Heart left ventricle (tissue), 16 donors: ENCODE measurements around the gene TOR3A. TPM values are rescaled to one million over a fixed set of nuclear protein-coding genes. Genes with fewer than 3 reads are reported as not detected.

Experiments used
- ATAC-seq, 4 donors: fragments of 200-7000 bp; cut with Tn5 transposase; one replicate each; pipeline ENCODE4 v1.9.1; 2020 to 2022; ENCODE audit warnings: moderate library complexity in 4 of 4, mild to moderate bottlenecking in 3 of 4, moderate number of reproducible peaks in 1 of 4
- DNase-seq, 5 donors: peaks; one replicate each; pipeline ENCODE4 v3.0.0-alpha.2; 2020
- H3K27ac ChIP-seq, 12 donors: fragments of 200-600 bp; sonication (generic) in 4 of 12; one replicate each; pipeline versions ENCODE4 v1.5.0 to v1.8.0; 2016 to 2022; ENCODE audit warnings: mild to moderate bottlenecking in 2 of 12
- H3K27me3 ChIP-seq, 9 donors: fragments of 200-600 bp; sonication (generic) in 2 of 9; one replicate each; pipeline versions ENCODE4 v1.5.1 to v1.8.0; 2016 to 2022; ENCODE audit warnings: mild to moderate bottlenecking in 3 of 9
- H3K36me3 ChIP-seq, 9 donors: fragments of 200-600 bp; sonication (generic) in 2 of 9; one replicate each; pipeline versions ENCODE4 v1.5.0 to v1.8.0; 2018 to 2022; ENCODE audit warnings: mild to moderate bottlenecking in 2 of 9
- H3K4me1 ChIP-seq, 12 donors: fragments of 200-600 bp; sonication (generic) in 4 of 12; one replicate each; pipeline versions ENCODE4 v1.5.0 to v1.8.0; 2016 to 2022; ENCODE audit warnings: mild to moderate bottlenecking in 3 of 12
- H3K4me3 ChIP-seq, 12 donors: fragments of 200-600 bp; sonication (generic) in 4 of 12; one replicate each; pipeline versions ENCODE4 v1.5.0 to v1.8.0; 2017 to 2022; ENCODE audit warnings: mild to moderate bottlenecking in 9 of 12, moderate library complexity in 4 of 12
- H3K9me3 ChIP-seq, 12 donors: fragments of 200-600 bp; sonication (generic) in 4 of 12; one replicate each; pipeline versions ENCODE4 v1.5.0 to v1.8.0; 2016 to 2022; ENCODE audit warnings: mild to moderate bottlenecking in 1 of 12
- CTCF ChIP-seq, 12 donors: fragments of 200-600 bp; sonication (generic) in 4 of 12; IDR thresholded peaks; one replicate each; pipeline versions ENCODE4 v1.5.0 to v1.8.0; 2018 to 2022; ENCODE audit warnings: antibody characterized with exemption in 12 of 12, mild to moderate bottlenecking in 5 of 12
- POLR2A ChIP-seq, 2 donors: fragments of 450-650 bp; IDR thresholded peaks; one replicate each; pipeline ENCODE4 v1.6.1; 2017; ENCODE audit warnings: antibody characterized with exemption in 2 of 2, mild to moderate bottlenecking in 2 of 2, moderate library complexity in 2 of 2
- WGBS, 4 donors: extraction: QIAGEN DNeasy Blood & Tissue Kit in 2 of 4; methylation state at CpG; one replicate each; pipeline versions ENCODE4 v1.1.5 to v1.1.7; 2013 to 2018; 5-methylcytosine and 5-hydroxymethylcytosine counted together
- intact Hi-C, 10 donors: fragments of 100-400 bp; cut with DNase I; formaldehyde crosslinking; loops; one replicate each; pipeline versions ENCODE4 v1.11.1 to v1.14.2; 2022
- polyA plus RNA-seq, 2 donors: library from polyadenylated mRNA; stranded (reverse); fragments of 200-250 nt; gene quantifications; one replicate each; pipeline ENCODE4 v1.2.3, GENCODE V29; 2013
- total RNA-seq, 9 donors: library from RNA; depleted of rRNA in 2 of 9; stranded (reverse); fragments of >200 nt in 2 of 9; fragmentation: NEBNext Ultra II Directional in 3 of 9; extraction: Animal tissue kit (Norgen Biotek cat#: 25700) in 3 of 9; gene quantifications; one replicate each; pipeline versions ENCODE4 v1.1.0 to v1.2.4, GENCODE V29; 2016 to 2023
- donor health status: ischemic (EF 13 %, LVEDD 7.1; RV severe dilation, severe dysfunction).
- donor health status: healthy with polysubstance abuse.
- donor health status: DM: no; HTN: yes; CAD: no.
- donor health status: DM: no; HTN: no; CAD: no.
- donor health status: ischemic (EF 25% LVEDD 6.9; RV normal size, moderate dysfunction).
- donor health status: ischemic (EF 25% LVEDD 5.7; RV mildly dilated, moderate dysfunction).
- donor health status: healthy.
- donor health status: DM: yes; HTN: yes; CAD: no.
- donor health status: ischemic (EF 35%, LVEDD 5.7; RV mildly dilated, moderate dysfunction).
- donor health status: nonischemic (EF 11% LVEDD 7.7; RV severe dilation, severe dysfunction).
- donor health status: DM: yes; HTN: yes; CAD: no.
- donor health status: PGD.
- donor health status: ischemic (EF 29% LVEDD 5.4; RV normal size, mild dysfunction).
- donor health status: nonischemic (EF 23%, LVEDD 6.1; RV moderate dilation, normal function).

TOR3A gene
- total and polyA plus RNA-seq, 11 donors = 3.8 to 22.4 (median 9.9) TPM

GRCh38 chr1:179145521-179145920 lies 63.7 kb downstream of the TOR3A start:
- Histone ChIP-seq H3K4me3 (no peak overlapping the region), H3K36me3 (peaks cover 0 to 12% (median 0%) of the 10 kb centered on the region in 9 donors), H3K27ac (no peak overlapping the region), H3K4me1 (peaks cover 0 to 33% (median 10%) of the 10 kb centered on the region in 12 donors), H3K9me3 (peaks cover 0 to 9% (median 0%) of the 10 kb centered on the region in 12 donors), H3K27me3 (no peaks in the 10 kb centered on the region)
- no peak for ATAC-seq
- TF ChIP-seq CTCF (IDR thresholded peaks at IDR 0.05) = no peak
- TF ChIP-seq POLR2A (IDR thresholded peaks at IDR 0.05) = no peak
- no peak for DNase-seq
- 97% methylated on average over 3 of the region's 3 CpGs for WGBS, 4 donors
- intact Hi-C loops = no loop called here

Other genes starting within 250 kb of the TOR3A start
- 10 to 100 TPM in 7 of 9 donors, 1 to 10 TPM in 2; 7.9 to 31.1 (median 17.6) TPM for gene ANGPTL1, start 211.0 kb upstream of the TOR3A start, total RNA-seq
- gene ANGPTL1, start 211.0 kb upstream of the TOR3A start, polyA plus RNA-seq = 10 to 100 TPM in 1 of 2 donors, 1 to 10 TPM in 1; 5.0 to 12.6 TPM
- gene FAM20B, start 56.2 kb upstream of the TOR3A start, total RNA-seq = 10 to 100 TPM; 38.4 to 70.1 (median 58.0) TPM
- 10 to 100 TPM; 13.8 to 49.2 TPM for gene FAM20B, start 56.2 kb upstream of the TOR3A start, polyA plus RNA-seq
- gene ABL2, start 147.6 kb downstream of the TOR3A start, total RNA-seq = 10 to 100 TPM in 6 of 9 donors, 1 to 10 TPM in 3; 7.0 to 22.0 (median 10.5) TPM
- 1 to 10 TPM; 2.5 to 6.6 TPM for gene ABL2, start 147.6 kb downstream of the TOR3A start, polyA plus RNA-seq
- 10 to 100 TPM in 3 of 9 donors, 1 to 10 TPM in 6; 5.5 to 34.8 (median 8.1) TPM for gene SOAT1, start 211.7 kb downstream of the TOR3A start, total RNA-seq
- gene SOAT1, start 211.7 kb downstream of the TOR3A start, polyA plus RNA-seq = 1 to 10 TPM; 2.0 to 4.8 TPM